NCI-H748 (cell line): Measurements from ENCODE around the gene NFAM1.

Experiments
- DNase-seq: peaks from one replicate; lab custom pipeline; 2025; ENCODE audit not compliant: unreplicated experiment; lab: John Stamatoyannopoulos, UW

The NFAM1 gene

GRCh38 chr22:42337356-42337755 is 94.8 kb downstream of the NFAM1 start:
- no peak for DNase-seq

- no peak for DNase-seq
These were observed 95.5 kb downstream of the NFAM1 start for GRCh38 chr22:42336527-42337227.

GRCh38 chr22:42335839-42336378 is 96.3 kb downstream of the NFAM1 start:
- peak; percentile 43 for DNase-seq

- no peak for DNase-seq
These were observed 97.2 kb downstream of the NFAM1 start for GRCh38 chr22:42334875-42335512.

DNA sequence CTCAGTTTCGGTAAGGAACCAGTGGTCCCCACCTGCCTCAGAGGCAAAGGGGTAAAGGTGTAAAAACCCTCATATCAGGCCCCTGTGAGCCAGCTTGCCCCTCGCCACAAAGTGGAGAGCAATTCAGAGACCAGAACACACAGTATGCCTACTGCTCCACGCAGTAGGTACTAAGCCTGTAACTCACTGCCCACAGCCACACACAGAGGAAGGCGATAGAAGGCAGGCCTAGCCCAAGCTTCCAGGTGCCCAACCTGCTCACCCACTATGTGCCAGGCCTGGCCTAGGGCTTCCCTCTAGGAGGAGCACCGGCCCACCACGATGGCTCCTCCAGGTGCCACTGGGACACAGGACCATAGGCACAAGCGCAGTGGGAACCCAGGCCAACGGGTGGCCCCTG is 98.7 kb downstream of the NFAM1 start:
- DNase-seq = no peak

DNA sequence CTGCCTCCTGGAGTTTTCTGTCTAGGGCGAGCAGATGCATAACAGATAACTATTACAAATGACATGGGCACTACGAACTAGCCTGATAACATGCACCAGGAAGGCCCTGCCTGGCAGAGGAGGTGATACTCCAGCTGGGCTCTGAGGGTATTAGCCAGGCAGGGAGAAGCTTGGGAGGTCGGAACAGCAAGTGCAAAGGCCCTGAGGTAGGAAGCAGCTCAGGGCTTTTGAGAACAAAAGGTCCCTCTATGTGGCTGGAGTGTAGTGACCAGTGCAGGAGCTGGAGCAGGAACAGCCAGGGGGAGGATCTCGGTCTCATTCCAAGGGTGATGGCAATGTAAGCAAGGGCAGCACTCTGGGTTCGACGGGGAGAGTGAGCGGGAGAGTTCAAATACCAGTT is 100.1 kb downstream of the NFAM1 start:
- no peak for DNase-seq

DNA sequence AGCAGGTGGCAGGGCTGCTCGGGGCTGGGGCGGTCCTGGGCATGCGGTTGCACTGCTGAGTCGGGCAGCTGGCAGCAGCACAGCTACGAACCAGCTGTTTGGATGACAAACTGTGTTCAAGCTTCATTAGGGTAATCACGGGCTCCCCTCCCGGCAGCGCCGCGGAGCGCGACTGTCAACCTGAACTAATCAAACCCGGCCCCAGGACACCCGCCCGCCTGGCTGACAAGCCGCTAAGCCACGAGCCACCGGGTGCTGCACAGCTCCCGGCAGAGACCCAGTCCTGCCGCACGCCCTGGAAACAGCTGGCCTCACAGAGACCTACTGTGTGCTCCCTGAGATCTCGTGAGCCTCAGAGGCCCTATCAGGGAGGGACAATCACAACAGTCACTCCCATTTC is 101.2 kb downstream of the NFAM1 start:
- peak; percentile 77 for DNase-seq
